ENCODE results near the gene CHTF18. TPM values are rescaled to one million over a fixed set of nuclear protein-coding genes. Genes with fewer than 3 reads are reported as not detected.

Gene CHTF18
- polyA plus RNA-seq, 1 donor (not counting 4 experiments of a cell fraction or from before 2014, with no cell fraction given), result 5.7 TPM

- dilution Hi-C loops (cut with MboI; ENCODE audit: extremely low pct_ligation_motif_present, low sequenced_read_pairs), result no loop called here
- H3K4me1 ChIP-seq (ENCODE audit: control insufficient read depth, extremely low read depth, insufficient read depth, low read length), result no peaks in the 10 kb centered on the region
- FAIRE-seq, result no peak
- peaks cover 21% of the 10 kb centered on the region for H3K9me3 ChIP-seq (ENCODE audit: control insufficient read depth, low read depth, low read length)
- no peaks in the 10 kb centered on the region for H3K27me3 ChIP-seq (ENCODE audit: control insufficient read depth, extremely low read depth, insufficient read depth, low read length)
- TF ChIP-seq EZH2 (IDR thresholded peaks at IDR 0.05; ENCODE audit: low read length) (no peak), CTCF (optimal IDR thresholded peaks at IDR 0.05 in 1 of 3, IDR thresholded peaks at IDR 0.05 in 1 of 3, conservative IDR thresholded peaks at IDR 0.05 in 1 of 3; ENCODE audit: extremely low read depth in 1 of 3, insufficient read depth in 2 of 3, low read length in 3 of 3) (no peak)
- no peak overlapping the region for H2AFZ ChIP-seq (ENCODE audit: control insufficient read depth, low read length)
- no peak overlapping the region for H3K27ac ChIP-seq (ENCODE audit: control insufficient read depth, insufficient read depth, low read length)
- DNase-seq (ENCODE audit: low read depth, low spot score), result no peak
- no peaks in the 10 kb centered on the region for H4K20me1 ChIP-seq (ENCODE audit: control insufficient read depth, extremely low read depth, insufficient read depth, low read length)
- H3K4me3 ChIP-seq (ENCODE audit: control insufficient read depth in 2 of 3, extremely low read depth in 1 of 3, insufficient read depth in 2 of 3, low read depth in 1 of 3, low read length in 3 of 3), result no peak overlapping the region
- H3K36me3 ChIP-seq (ENCODE audit: control insufficient read depth in 2 of 2, extremely low read depth in 1 of 2, insufficient read depth in 2 of 2, low read length in 2 of 2), result no peaks in the 10 kb centered on the region
- H3K9ac ChIP-seq (ENCODE audit: control insufficient read depth, extremely low read depth, insufficient read depth, low read length), result no peak overlapping the region
- no peak overlapping the region for H3K4me2 ChIP-seq (ENCODE audit: control insufficient read depth, extremely low read depth, insufficient read depth, low read depth, low read length)
- H3K9me1 ChIP-seq (ENCODE audit: control insufficient read depth, extremely low read depth, insufficient read depth, low read length), result no peaks in the 10 kb centered on the region
- H3K79me2 ChIP-seq (ENCODE audit: control insufficient read depth, insufficient read depth, low read length), result no peaks in the 10 kb centered on the region
Observed at GRCh38 chr16:847151-847550, 58.7 kb downstream of the CHTF18 start.

Small RNA genes within 50 kb of the gene (small RNA-seq; reads per million reads assigned to genes)
- 0 reads per million in 3 experiments for gene MIR662 (ENCODE audit: insufficient read length in 3 of 3, low read depth in 3 of 3, low replicate concordance in 1 of 3)

Other genes starting within 250 kb of the CHTF18 start
- gene PRR35, start 228.2 kb upstream of the CHTF18 start, polyA plus RNA-seq, result not detected in 3 replicates
- gene NHLRC4, start 221.6 kb upstream of the CHTF18 start, polyA plus RNA-seq, result 0.09 to 0.22 TPM (median 0.10 TPM) in 3 replicates
- gene PIGQ, start 218.7 kb upstream of the CHTF18 start, polyA plus RNA-seq, result 11.2 to 23.3 TPM (median 16.7 TPM) in 3 replicates
- 4.0 to 12.3 TPM (median 4.2 TPM) in 3 replicates for gene RAB40C, start 198.6 kb upstream of the CHTF18 start, polyA plus RNA-seq
- gene WFIKKN1, start 157.6 kb upstream of the CHTF18 start, polyA plus RNA-seq, result 0.01 to 0.04 TPM in 2 of 3 replicates, not detected in the other
- gene METTL26, start 152.3 kb upstream of the CHTF18 start, polyA plus RNA-seq, result 46.9 to 65.8 TPM (median 49.4 TPM) in 3 replicates
- gene MCRIP2, start 146.8 kb upstream of the CHTF18 start, polyA plus RNA-seq, result 5.9 to 14.5 TPM (median 8.1 TPM) in 3 replicates
- gene WDR90, start 139.3 kb upstream of the CHTF18 start, polyA plus RNA-seq, result 5.9 to 9.2 TPM (median 8.2 TPM) in 3 replicates
- gene RHOT2, start 120.5 kb upstream of the CHTF18 start, polyA plus RNA-seq, result 58.7 to 97.0 TPM (median 61.7 TPM) in 3 replicates
- 0.58 to 2.7 TPM (median 0.71 TPM) in 3 replicates for gene RHBDL1, start 112.9 kb upstream of the CHTF18 start, polyA plus RNA-seq
- gene STUB1, start 108.2 kb upstream of the CHTF18 start, polyA plus RNA-seq, result 124 to 153 TPM (median 144 TPM) in 3 replicates
- 17.8 to 29.7 TPM (median 20.1 TPM) in 3 replicates for gene JMJD8, start 104.3 kb upstream of the CHTF18 start, polyA plus RNA-seq
- gene WDR24, start 98.2 kb upstream of the CHTF18 start, polyA plus RNA-seq, result 1.2 to 2.7 TPM (median 2.1 TPM) in 3 replicates
- gene FBXL16, start 82.8 kb upstream of the CHTF18 start, polyA plus RNA-seq, result 0.45 to 3.0 TPM (median 0.81 TPM) in 3 replicates
- gene METRN, start 73.5 kb upstream of the CHTF18 start, polyA plus RNA-seq, result 27.1 to 171 TPM (median 42.1 TPM) in 3 replicates
- 5.6 to 13.7 TPM (median 8.2 TPM) in 3 replicates for gene ANTKMT, start 67.5 kb upstream of the CHTF18 start, polyA plus RNA-seq
- gene CCDC78, start 62.2 kb upstream of the CHTF18 start, polyA plus RNA-seq, result 2.0 to 4.1 TPM (median 2.5 TPM) in 3 replicates
- 6.8 to 30.7 TPM (median 8.0 TPM) in 3 replicates for gene HAGHL, start 61.5 kb upstream of the CHTF18 start, polyA plus RNA-seq
- 20.1 to 31.8 TPM (median 24.9 TPM) in 3 replicates for gene CIAO3, start 47.6 kb upstream of the CHTF18 start, polyA plus RNA-seq
- gene MSLN, start 27.9 kb upstream of the CHTF18 start, polyA plus RNA-seq, result 8.5 to 12.7 TPM (median 11.7 TPM) in 3 replicates
- 11.9 to 30.3 TPM (median 19.3 TPM) in 3 replicates for gene RPUSD1, start 239 bp upstream of the CHTF18 start, polyA plus RNA-seq
- not detected in 3 replicates for gene GNG13, start 12.1 kb downstream of the CHTF18 start, polyA plus RNA-seq
- 3.1 to 6.3 TPM (median 4.2 TPM) in 3 replicates for gene LMF1, start 182.4 kb downstream of the CHTF18 start, polyA plus RNA-seq
- gene SOX8, start 193.2 kb downstream of the CHTF18 start, polyA plus RNA-seq, result 0.03 to 0.09 TPM in 2 of 3 replicates, not detected in the other

Data from keratinocyte (primary cell).